A549 (cell line): ENCODE measurements around the gene CAPN8. TPM values are rescaled to one million over a fixed set of nuclear protein-coding genes. Genes with fewer than 3 reads are reported as not detected.

Experiments
- ATAC-seq, 2 experiments: fragments of 200-7000 bp in 1 of 2; fragments of >200 bp in 1 of 2; cut with Nextera tagmentation in 1 of 2; cut with Tn5 transposase in 1 of 2; 3 replicates each; pipeline versions ENCODE4 v1.8.0 to v1.9.1; 2018 to 2020; ENCODE audit warnings: mild to moderate bottlenecking in 1 of 2, moderate library complexity in 1 of 2
- CTCF ChIA-PET: fragments of 300-600 bp; sonication (Branson Sonifier 250); formaldehyde crosslinking; extraction: SDS; loops from one replicate; lab custom pipeline; 2021; ENCODE audit warnings: antibody characterized with exemption, inconsistent platforms; lab: Yijun Ruan, JAX
- POLR2A ChIA-PET: fragments of 350-600 bp; formaldehyde crosslinking; extraction: SDS; loops from one replicate; lab custom pipeline; 2021; ENCODE audit warnings: antibody characterized with exemption, inconsistent platforms; lab: Yijun Ruan, JAX
- DNase-seq, 2 experiments: peaks; one replicate each; pipeline versions ENCODE4 v3.0.0 to v3.0.0-alpha.2; 2011 to 2016; ENCODE audit warnings: low read depth in 1 of 2, low spot score in 1 of 2
- FAIRE-seq: peaks from 2 replicates; lab custom pipeline; 2011; peaks lifted over from hg19 to GRCh38; lab: Jason Lieb, UNC
- H3K27ac ChIP-seq, 2 experiments: fragments of >200 bp; sonication (Bioruptor Twin); formaldehyde crosslinking; 3 replicates each; pipeline ENCODE4 v1.5.1; 2016 to 2017
- H3K4me1 ChIP-seq: fragments of >200 bp; sonication (Bioruptor Twin); formaldehyde crosslinking; 3 replicates; pipeline ENCODE4 v1.6.1; 2016
- H3K4me2 ChIP-seq: fragments of >200 bp; sonication (Bioruptor Twin); formaldehyde crosslinking; 3 replicates; pipeline ENCODE4 v1.6.1; 2016
- H3K4me3 ChIP-seq: fragments of >200 bp; sonication (Bioruptor Twin); formaldehyde crosslinking; 3 replicates; pipeline ENCODE4 v1.5.1; 2016
- H3K9me3 ChIP-seq: fragments of >200 bp; sonication (Bioruptor Twin); formaldehyde crosslinking; 3 replicates; pipeline ENCODE4 v1.6.1; 2016
- ATOH8 ChIP-seq: fragments of 250-450 bp; sonication (Bioruptor Pico); IDR thresholded peaks from 2 replicates; pipeline ENCODE4 v1.5.0; 2020; ENCODE audit warnings: low read depth, mild to moderate bottlenecking, moderate library complexity
- BCL3 ChIP-seq: fragments of >200 bp; sonication (Bioruptor Twin); formaldehyde crosslinking; IDR thresholded peaks from 3 replicates; pipeline ENCODE4 v1.6.1; 2016
- CBX2 ChIP-seq: fragments of 200-600 bp; sonication (generic); IDR thresholded peaks from 2 replicates; pipeline ENCODE4 v1.6.1; 2016; ENCODE audit warnings: low read depth, mild to moderate bottlenecking, borderline replicate concordance
- CBX8 ChIP-seq: fragments of 200-600 bp; sonication (generic); IDR thresholded peaks from 2 replicates; pipeline ENCODE4 v1.6.1; 2016
- CHD4 ChIP-seq: fragments of 200-600 bp; sonication (generic); IDR thresholded peaks from 2 replicates; pipeline ENCODE4 v1.6.1; 2016; ENCODE audit warnings: antibody characterized with exemption, mild to moderate bottlenecking, borderline replicate concordance
- E2F6 ChIP-seq: IDR thresholded peaks from 2 replicates; pipeline ENCODE4 v1.6.1; 2012; ENCODE audit warnings: low read depth, borderline replicate concordance
- EHMT2 ChIP-seq: fragments of 200-600 bp; sonication (generic); IDR thresholded peaks from 2 replicates; pipeline ENCODE4 v1.6.1; 2016; ENCODE audit warnings: antibody characterized with exemption, low read depth, mild to moderate bottlenecking, moderate library complexity
- ELK1 ChIP-seq: fragments of 150-350 bp; IDR thresholded peaks from 2 replicates; pipeline ENCODE4 v1.6.1; 2014; ENCODE audit warnings: low read depth, mild to moderate bottlenecking, low read length
- ESRRA ChIP-seq: fragments of 150-350 bp; IDR thresholded peaks from 2 replicates; pipeline ENCODE4 v1.6.1; 2014; ENCODE audit warnings: mild to moderate bottlenecking, low read length, borderline replicate concordance
- GATA3 ChIP-seq: IDR thresholded peaks from 2 replicates; pipeline ENCODE4 v1.6.1; 2012; ENCODE audit warnings: borderline replicate concordance
- HES2 ChIP-seq: fragments of >200 bp; sonication (Bioruptor Twin); formaldehyde crosslinking; IDR thresholded peaks from 2 replicates; pipeline ENCODE4 v1.6.1; 2016
- HEYL ChIP-seq: fragments of 250-450 bp; sonication (Bioruptor Pico); IDR thresholded peaks from 2 replicates; pipeline ENCODE4 v1.8.0; 2021; ENCODE audit warnings: mild to moderate bottlenecking, moderate library complexity
- HMGXB4 ChIP-seq: fragments of 250-450 bp; sonication (Bioruptor Pico); IDR thresholded peaks from 2 replicates; pipeline ENCODE4 v1.5.0; 2021; ENCODE audit warnings: mild to moderate bottlenecking, moderate library complexity, borderline replicate concordance
- HOXB13 ChIP-seq: fragments of 250-450 bp; sonication (Bioruptor Pico); IDR thresholded peaks from 2 replicates; pipeline ENCODE4 v1.5.0; 2020; ENCODE audit warnings: low read depth, mild to moderate bottlenecking, moderate library complexity
- HOXB5 ChIP-seq: fragments of 250-450 bp; sonication (Bioruptor Pico); IDR thresholded peaks from 2 replicates; pipeline ENCODE4 v1.5.0; 2020; ENCODE audit warnings: mild to moderate bottlenecking, moderate library complexity
- KDM5A ChIP-seq: fragments of 200-600 bp; sonication (generic); IDR thresholded peaks from 2 replicates; pipeline ENCODE4 v1.6.1; 2016; ENCODE audit warnings: antibody characterized with exemption, mild to moderate bottlenecking
- NR3C1 ChIP-seq: fragments of >200 bp; sonication (Bioruptor Twin); formaldehyde crosslinking; IDR thresholded peaks from 3 replicates; pipeline ENCODE4 v1.6.1; 2017
- PHF8 ChIP-seq: fragments of 200-600 bp; sonication (generic); IDR thresholded peaks from 2 replicates; pipeline ENCODE4 v1.6.1; 2016; ENCODE audit warnings: low read depth, mild to moderate bottlenecking, antibody characterized with exemption, moderate library complexity, borderline replicate concordance
- RCOR1 ChIP-seq: fragments of 150-350 bp; IDR thresholded peaks from 2 replicates; pipeline ENCODE4 v1.6.1; 2014; ENCODE audit warnings: antibody characterized with exemption, low read length, low read depth
- RFX5 ChIP-seq: fragments of 450-650 bp; IDR thresholded peaks from 2 replicates; pipeline ENCODE4 v1.7.1; 2014; ENCODE audit warnings: antibody characterized with exemption, mild to moderate bottlenecking, moderate library complexity
- SMC3 ChIP-seq: fragments of >200 bp; sonication (Bioruptor Twin); formaldehyde crosslinking; IDR thresholded peaks from 3 replicates; pipeline ENCODE4 v1.6.1; 2018; ENCODE audit warnings: inconsistent platforms
- SREBF2 ChIP-seq: fragments of 450-650 bp; IDR thresholded peaks from 2 replicates; pipeline ENCODE4 v1.6.1; 2014; ENCODE audit warnings: mild to moderate bottlenecking, moderate library complexity
- TP53 ChIP-seq: fragments of 250-450 bp; sonication (Bioruptor Pico); IDR thresholded peaks from 2 replicates; pipeline ENCODE4 v1.5.0; 2021; ENCODE audit warnings: mild to moderate bottlenecking, moderate library complexity
- WGBS: methylation state at CpG from one replicate; pipeline ENCODE4 v1.1.6; 2017; ENCODE audit errors: missing lambda C conversion rate; 5-methylcytosine and 5-hydroxymethylcytosine counted together
- polyA plus RNA-seq, 4 experiments: library from polyadenylated mRNA; depleted of rRNA in 3 of 4; stranded (reverse); fragments of >200 nt; fragmentation: RNase III in 1 of 4; extraction: RNeasy Plus Mini Kit Qiagen cat#74134 plus additional on column Dnase treatment in 1 of 4; gene quantifications; 2 replicates in 3 of 4; 3 replicates in 1 of 4; pipeline ENCODE4 v1.2.3, GENCODE V29; 2011 to 2017

CAPN8 gene
- polyA plus RNA-seq, 2 of the 4 experiments (the other 2 are of a cell fraction), result 0.39 to 1.5 TPM

- no peak for TF ChIP-seq CHD4
- TF ChIP-seq HMGXB4, result no peak
- no peak for TF ChIP-seq KDM5A
- no peak for TF ChIP-seq HOXB13 (CRISPR knock-in tag)
- TF ChIP-seq ELK1, result no peak
These were observed 44.1 kb upstream of the CAPN8 start (continued) for GRCh38 chr1:223709598-223709997.

- H3K4me1 ChIP-seq, result peaks cover 75% of the 10 kb centered on the region
- ATAC-seq (no peak), DNase-seq (no peak), FAIRE-seq (no peak)
- 80% methylated on average over 3 of the region's 3 CpGs for WGBS
- H3K9me3 ChIP-seq, result no peaks in the 10 kb centered on the region
- peak overlapping the region; percentile 99 for H3K27ac ChIP-seq
- CTCF ChIA-PET, result interaction anchor here (0.6 to 5.7 kb wide), 6 partner anchors 10 to 1801 kb away, joined by 3 to 48 read pairs (median 4); no protein-coding TSS in a partner anchor
- no peak overlapping the region for H3K4me3 ChIP-seq
- POLR2A ChIA-PET, result no interaction called here
- TF ChIP-seq RFX5, result no peak
- no peak for TF ChIP-seq GATA3
- TF ChIP-seq HMGXB4, result no peak
- no peak for TF ChIP-seq SREBF2
- no peak for TF ChIP-seq CBX2
- no peak for TF ChIP-seq PHF8
- TF ChIP-seq RCOR1, result no peak
- no peak for TF ChIP-seq EHMT2
- TF ChIP-seq CHD4, result no peak
- TF ChIP-seq NR3C1, result no peak
- no peak for TF ChIP-seq TP53 (CRISPR knock-in tag)
- no peak for TF ChIP-seq ESRRA
- TF ChIP-seq HES2, result no peak
- no peak for TF ChIP-seq E2F6
- no peak for TF ChIP-seq CBX8
- no peak for TF ChIP-seq SMC3
- no peak for TF ChIP-seq HEYL (CRISPR knock-in tag)
- no peak for TF ChIP-seq ATOH8 (CRISPR knock-in tag)
- no peak for TF ChIP-seq HOXB5
- TF ChIP-seq BCL3, result no peak
- peak overlapping the region; percentile 70 for H3K4me2 ChIP-seq
These were observed 43.3 kb upstream of the CAPN8 start for GRCh38 chr1:223708651-223709268.
